Retinal pigment epithelial cell (primary cell): Measurements from ENCODE around the gene ADAP1.
A peak's percentile ranks its signal among the peaks of the same experiment; 100 is the strongest.

Source experiments
- DNase-seq: peaks from one replicate; pipeline ENCODE4 v3.0.0-alpha.2; 2010; ENCODE audit warnings: low read depth
- H3K4me3 ChIP-seq: 2 replicates; pipeline ENCODE4 v1.5.1; 2011; ENCODE audit warnings: mild to moderate bottlenecking, low read length, control low read depth, moderate library complexity
- CTCF ChIP-seq: conservative IDR thresholded peaks from 2 replicates; pipeline ENCODE4 v1.5.1; 2011; ENCODE audit warnings: low read depth, low read length, control low read depth, inconsistent platforms

Gene ADAP1

DNA sequence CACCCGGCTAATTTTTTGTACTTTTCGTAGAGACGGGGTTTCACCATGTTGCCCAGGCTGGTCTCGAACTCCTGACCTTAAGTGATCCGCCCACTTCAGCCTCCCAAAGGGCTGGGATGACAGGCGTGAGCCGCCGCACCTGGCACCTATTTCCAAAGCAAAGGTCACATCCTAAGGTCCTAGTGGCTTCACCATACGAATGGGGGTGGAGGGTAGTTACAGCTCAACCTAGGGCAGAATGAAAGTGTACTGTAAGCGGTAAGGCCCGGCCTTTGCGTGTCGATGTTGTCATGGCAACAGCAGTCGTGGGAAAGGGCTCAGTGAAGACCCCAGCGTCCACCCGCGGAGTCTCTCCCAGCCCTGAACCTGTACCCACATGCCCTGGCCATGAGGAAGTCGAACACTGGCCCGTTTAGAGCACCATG, 22.4 kb upstream of the ADAP1 start:
- no peak for TF ChIP-seq CTCF
- no peak for DNase-seq

GRCh38 chr7:975702-976473, 21.4 kb upstream of the ADAP1 start:
- H3K4me3 ChIP-seq: peak overlapping the region; percentile 53
- TF ChIP-seq CTCF: no peak
- DNase-seq: no peak

More for the DNA sequence above, 22.4 kb upstream of the ADAP1 start:
- no peak overlapping the region for H3K4me3 ChIP-seq

DNA sequence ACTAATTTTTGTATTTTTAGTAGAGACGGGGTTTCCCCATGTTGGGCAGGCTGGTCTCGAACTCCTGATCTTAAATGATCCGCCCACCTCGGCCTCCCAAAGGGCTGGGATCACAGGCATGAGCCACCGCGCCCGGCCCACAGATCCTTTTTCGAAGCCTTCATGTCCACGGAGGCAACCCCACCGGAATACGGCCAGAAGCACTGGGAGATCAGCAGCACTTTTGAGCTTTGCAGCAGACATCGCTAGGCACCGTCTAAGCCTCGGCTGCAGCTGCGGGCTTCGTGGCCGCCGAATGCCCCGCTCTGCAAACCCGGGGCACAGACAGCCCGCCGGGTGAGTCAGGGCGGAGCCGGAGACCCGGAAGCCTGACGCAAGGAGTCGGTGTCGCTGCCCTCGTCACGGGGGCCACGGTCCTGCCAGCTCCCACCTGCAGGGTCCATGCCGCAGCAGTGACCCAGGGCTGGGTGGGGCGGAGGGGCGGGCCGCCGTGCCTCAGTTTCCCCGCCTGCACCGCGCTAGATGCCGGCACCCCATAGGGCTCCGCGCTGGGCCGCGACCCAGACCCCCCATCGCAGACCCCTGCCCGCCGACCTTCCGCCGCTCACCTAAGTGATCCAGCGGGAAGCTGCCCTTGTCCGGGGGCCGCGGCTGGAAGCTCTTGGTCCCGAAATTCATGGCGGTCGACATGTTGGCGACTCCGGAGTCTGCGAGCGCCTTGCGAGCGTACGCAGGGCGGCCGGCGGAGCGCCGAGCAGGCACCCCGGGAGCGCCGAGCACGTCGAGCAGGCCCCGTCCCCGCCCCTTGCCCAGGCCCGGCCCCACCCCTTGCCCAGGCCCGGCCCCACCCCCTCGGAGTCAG, 20.6 kb upstream of the ADAP1 start, which contains the start of gene COX19:
Gene COX19, minus strand, starts transcription at position 730 of the 862 bp plus-strand sequence. Its CDS starts 40 bp downstream, at position 690.
- H3K4me3 ChIP-seq: peak within 1 kb of the TSS; percentile 85
- DNase-seq: peak; percentile 63
- no peak for TF ChIP-seq CTCF

- DNase-seq: no peak
- no peak for TF ChIP-seq CTCF
- H3K4me3 ChIP-seq: peak overlapping the region; percentile 85
Measured at GRCh38 chr7:974172-974571, 19.7 kb upstream of the ADAP1 start.

DNA sequence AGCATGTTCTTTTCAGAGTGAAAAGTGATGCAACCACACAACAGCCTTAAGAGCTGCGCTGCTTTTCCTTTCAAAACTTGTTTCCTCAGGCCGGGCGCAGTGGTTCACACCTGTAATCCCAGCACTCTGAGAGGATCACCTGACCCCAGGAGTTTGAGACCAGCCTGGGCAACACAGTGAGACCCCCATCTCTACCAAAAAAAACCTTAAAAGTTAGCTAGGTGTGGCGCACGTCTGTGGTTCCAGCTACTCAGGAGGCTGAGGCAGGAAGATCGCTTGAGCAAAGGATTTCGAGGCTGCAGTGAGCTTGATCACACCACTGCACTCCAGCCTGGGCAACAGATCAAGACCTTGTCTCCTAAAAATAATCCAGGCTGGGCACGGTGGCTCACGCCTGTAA, 18.8 kb upstream of the ADAP1 start:
- TF ChIP-seq CTCF: no peak
- H3K4me3 ChIP-seq: no peak overlapping the region
- no peak for DNase-seq

DNA sequence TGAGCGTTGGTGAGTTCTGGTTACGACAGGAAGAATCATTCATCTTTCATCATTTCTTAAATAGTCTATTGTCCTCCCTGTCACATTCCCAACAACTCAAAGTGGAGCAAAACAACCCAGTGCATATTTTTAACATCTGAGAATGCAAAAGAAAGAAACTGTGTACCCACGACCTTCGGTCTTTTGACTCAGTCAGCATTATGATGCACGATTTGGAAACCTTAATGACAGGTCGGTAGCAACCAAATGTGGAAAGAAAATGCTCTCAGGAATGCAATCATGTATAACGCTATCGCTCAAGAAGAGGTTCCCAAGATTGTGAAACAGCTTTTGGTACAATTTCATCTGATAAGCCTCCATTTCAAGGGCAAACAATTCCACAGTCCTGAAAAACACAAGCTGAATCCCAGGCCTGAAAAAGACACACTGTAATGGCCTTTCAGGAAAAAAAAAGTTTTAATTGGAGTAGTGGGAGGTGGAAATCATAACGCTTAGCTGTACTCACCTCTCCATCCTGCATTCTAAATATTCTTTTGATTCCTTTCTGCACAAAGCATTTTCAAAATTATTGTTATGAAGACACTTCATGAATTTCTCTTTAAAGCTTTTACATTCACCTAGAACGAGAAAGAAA, 18.3 kb upstream of the ADAP1 start:
- H3K4me3 ChIP-seq: no peak overlapping the region
- TF ChIP-seq CTCF: no peak
- no peak for DNase-seq
